Measurements from ENCODE around the gene CACNA1B. TPM values are rescaled to one million over a fixed set of nuclear protein-coding genes. Genes with fewer than 3 reads are reported as not detected.

CACNA1B gene
- total RNA-seq, 1 experiment from 2014 or later, result not detected

DNA sequence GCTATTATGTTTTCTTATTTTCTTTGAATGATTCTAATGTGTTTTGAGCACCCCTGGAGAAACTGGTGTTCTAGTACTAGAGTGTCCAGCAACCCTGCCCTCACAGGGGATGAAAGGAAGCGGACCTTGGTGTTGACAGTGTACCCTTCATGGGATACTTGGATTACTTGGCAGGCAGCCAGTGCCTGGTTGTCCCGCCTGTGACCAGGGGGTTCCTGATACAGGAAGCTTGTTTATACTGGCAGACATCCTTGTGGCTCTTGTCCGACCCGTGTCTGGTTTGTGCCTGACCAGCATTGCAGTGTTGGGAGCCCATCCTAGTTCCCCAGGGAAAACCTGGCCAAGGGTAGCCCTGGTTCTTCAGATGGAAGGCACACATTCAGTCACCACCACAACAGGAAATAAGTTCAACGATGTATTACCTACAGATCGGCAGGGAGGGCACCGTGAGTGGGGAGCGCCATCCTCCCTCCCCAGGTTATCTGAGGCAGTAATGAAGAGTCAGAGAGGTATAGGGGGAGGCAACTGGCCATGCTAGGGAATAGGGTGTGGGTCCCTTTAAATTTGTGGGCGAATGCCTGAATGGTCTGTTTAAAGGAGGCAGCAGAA, 47.3 kb downstream of the CACNA1B start:
- no peaks in the 10 kb centered on the region for H3K9me3 ChIP-seq
- H3K27me3 ChIP-seq, result no peaks in the 10 kb centered on the region
- no peaks in the 10 kb centered on the region for H3K36me3 ChIP-seq
- no peak for DNase-seq
- H3K4me3 ChIP-seq, result no peak overlapping the region

DNA sequence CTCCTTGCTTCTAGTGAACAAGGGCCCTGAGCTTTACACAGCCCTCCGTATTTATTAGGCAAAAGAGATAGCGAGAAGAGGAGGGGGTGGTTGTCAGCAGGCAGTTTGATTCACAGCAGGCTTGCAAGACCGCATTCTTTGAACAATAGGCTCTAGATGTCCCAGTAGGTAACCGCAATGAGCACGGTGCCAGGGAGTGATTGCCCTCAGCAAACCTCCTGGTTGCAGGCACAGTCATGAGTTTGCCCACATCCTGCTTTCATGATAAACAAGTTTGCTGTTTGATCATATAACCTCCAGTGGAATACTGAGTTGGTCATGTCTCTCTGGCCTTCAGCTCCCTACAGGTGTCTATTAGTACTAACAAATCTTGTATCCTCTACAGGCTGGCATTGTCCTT, 66.1 kb downstream of the CACNA1B start:
- peaks cover 10% of the 10 kb centered on the region; the same call in 1 of the 2 replicates for H3K9me3 ChIP-seq
- H3K36me3 ChIP-seq, result no peaks in the 10 kb centered on the region
- H3K27me3 ChIP-seq, result no peaks in the 10 kb centered on the region
- H3K4me3 ChIP-seq, result no peak overlapping the region
- no peak for DNase-seq

DNA sequence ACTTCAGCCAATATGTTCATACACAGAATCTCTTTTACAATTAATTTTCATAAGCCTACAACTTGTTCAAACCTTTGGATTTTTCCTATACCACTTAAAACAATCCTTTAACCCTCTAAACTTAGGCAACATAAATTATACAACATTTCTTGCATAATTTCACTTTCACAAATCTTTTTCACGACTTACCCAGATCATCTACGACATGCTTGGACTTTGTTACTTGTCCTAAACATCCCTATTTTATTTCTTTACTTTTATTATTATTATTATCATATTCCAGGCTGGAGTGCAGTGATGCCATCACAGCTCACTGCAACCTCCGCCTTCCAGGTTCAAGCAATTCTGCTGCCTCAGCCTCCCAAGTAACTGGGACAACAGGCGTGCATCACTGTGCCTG, 68.0 kb downstream of the CACNA1B start:
- Histone ChIP-seq H3K9me3 (peaks cover 10% of the 10 kb centered on the region; the same call in 1 of the 2 replicates), H3K4me3 (no peak overlapping the region), H3K36me3 (no peaks in the 10 kb centered on the region), H3K27me3 (no peaks in the 10 kb centered on the region)
- no peak for DNase-seq

DNA sequence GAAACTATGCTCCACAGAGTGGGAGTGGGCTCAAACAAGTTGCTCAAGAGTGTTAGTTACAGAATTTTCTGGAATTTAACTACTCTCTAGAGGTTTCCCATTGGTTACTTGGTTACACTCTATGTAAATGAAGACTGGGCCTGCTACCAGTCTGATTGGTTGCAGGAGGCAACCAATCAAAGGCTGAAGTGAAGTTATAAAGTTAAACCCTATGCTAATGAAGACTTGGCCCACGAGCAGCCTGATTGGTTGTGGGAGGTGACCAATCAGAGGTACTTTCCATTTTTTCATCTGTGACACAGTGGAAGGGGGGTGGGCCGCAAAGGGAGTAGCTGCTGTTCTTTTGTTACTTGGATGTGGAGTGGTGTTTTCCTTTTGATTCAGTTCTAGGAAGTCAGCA, 69.4 kb downstream of the CACNA1B start:
- H3K9me3 ChIP-seq, result peaks cover 10% of the 10 kb centered on the region; the same call in 1 of the 2 replicates
- H3K36me3 ChIP-seq, result no peaks in the 10 kb centered on the region
- H3K27me3 ChIP-seq, result no peaks in the 10 kb centered on the region
- DNase-seq, result no peak
- no peak overlapping the region for H3K4me3 ChIP-seq

DNA sequence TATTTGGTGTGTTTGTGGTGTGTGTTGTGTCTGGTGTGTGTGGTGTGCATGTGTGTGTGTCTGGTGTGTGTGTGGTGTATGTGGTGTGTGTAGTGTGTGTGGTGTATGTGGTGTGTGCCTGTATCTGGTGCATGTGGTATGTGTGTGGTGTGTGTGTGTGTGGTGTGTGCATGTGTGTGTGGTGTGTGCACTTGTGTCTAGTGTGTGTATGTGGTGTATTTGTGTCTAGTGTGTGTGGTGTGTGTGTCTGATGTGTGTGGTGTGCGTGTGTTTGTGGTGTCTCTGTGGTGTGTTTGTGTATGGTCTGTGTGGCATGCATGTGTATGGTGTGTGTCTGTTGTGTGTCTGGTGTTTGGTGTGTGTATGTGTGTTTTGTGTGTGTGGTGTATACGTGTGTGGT, 71.1 kb downstream of the CACNA1B start:
- H3K27me3 ChIP-seq, result no peaks in the 10 kb centered on the region
- no peak overlapping the region for H3K4me3 ChIP-seq
- no peak for DNase-seq
- no peaks in the 10 kb centered on the region for H3K36me3 ChIP-seq
- H3K9me3 ChIP-seq, result peaks cover 10% of the 10 kb centered on the region; the same call in 1 of the 2 replicates

DNA sequence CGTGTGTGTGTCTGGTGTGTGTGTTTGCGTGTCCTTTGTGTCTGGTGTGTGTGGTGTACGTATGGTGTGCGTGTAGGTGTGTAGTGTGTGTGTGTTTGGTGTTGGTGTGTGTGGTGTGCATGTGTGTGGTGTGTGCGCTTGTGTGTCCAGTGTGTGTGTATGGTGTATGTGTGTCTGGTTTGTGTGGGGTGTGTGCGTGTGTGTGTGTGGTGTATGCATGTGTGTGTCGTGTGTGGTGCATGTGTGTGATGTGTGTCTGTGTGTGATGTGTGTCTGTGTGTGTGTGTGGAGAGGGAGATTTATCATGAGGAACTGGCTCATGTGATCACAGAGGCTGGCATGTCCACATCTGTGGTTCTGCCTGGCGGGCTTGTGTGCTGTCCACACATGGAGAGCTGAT, 71.7 kb downstream of the CACNA1B start:
- Histone ChIP-seq H3K4me3 (no peak overlapping the region), H3K27me3 (no peaks in the 10 kb centered on the region), H3K36me3 (no peaks in the 10 kb centered on the region), H3K9me3 (peaks cover 10% of the 10 kb centered on the region; the same call in 1 of the 2 replicates)
- no peak for DNase-seq

DNA sequence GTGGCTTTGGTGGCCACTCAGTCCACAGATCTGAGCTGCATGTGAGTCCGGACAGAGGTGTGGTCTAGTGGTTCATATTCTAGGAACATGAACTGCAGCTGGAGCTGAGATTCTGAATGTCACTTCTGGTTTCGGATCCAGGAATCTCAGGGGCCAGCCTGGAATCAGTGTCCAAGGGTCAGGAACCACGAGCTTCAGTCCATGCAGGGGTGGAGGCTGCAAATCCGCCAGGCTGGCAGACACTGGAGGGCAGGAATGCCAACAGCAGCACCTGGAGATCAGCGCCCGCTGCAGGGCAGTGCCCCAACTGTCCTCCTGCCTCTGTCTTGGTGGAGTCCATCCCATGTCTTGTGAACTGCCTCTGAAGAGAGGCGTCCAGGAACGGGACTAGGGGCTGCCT, 73.5 kb downstream of the CACNA1B start:
- Histone ChIP-seq H3K4me3 (no peak overlapping the region), H3K9me3 (no peaks in the 10 kb centered on the region), H3K27me3 (no peaks in the 10 kb centered on the region), H3K36me3 (no peaks in the 10 kb centered on the region)
- no peak for DNase-seq

DNA sequence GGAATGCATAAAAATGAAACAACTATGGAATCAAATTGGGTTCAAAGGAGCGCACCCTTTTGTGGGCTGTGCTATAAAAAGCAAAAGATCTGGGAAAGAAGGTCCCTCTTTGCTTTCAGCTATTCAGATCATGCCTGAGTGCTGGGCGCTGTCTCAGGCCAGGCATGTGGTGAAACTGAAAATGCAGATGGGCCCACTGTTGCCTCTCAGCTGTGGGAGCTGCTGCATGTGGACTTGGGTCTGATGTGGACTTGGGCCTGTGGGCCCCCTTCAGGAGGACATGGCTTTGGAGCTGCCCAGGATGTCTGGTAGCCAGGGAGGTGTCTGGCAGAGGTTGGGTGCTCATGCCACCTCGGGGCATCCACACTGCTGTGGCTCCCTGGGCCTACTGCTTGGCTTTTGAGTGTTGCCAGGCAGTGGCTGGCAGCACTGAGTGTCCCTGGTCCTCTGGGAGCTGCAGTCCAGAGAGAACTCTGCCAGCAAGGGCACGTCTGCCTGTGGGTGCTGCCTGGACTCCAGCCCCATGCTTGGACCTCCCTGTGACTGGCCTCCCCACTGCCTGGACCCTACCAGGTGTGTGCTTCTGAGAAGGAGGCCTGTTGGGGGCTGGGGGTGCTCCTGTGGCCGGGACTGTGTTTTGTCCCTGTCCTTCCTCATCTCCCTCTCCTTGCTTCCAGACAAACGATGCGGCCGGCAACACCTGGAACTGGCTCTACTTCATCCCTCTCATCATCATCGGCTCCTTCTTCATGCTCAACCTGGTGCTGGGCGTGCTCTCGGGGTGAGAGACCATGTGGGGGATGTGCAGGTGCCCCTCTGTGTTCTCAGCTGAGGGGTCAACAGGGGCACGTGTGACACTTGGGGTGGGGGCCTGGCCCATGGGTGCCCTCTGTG, 74.3 kb downstream of the CACNA1B start:
- Histone ChIP-seq H3K9me3 (no peaks in the 10 kb centered on the region), H3K27me3 (no peaks in the 10 kb centered on the region), H3K36me3 (no peaks in the 10 kb centered on the region), H3K4me3 (no peak overlapping the region)
- no peak for DNase-seq

DNA sequence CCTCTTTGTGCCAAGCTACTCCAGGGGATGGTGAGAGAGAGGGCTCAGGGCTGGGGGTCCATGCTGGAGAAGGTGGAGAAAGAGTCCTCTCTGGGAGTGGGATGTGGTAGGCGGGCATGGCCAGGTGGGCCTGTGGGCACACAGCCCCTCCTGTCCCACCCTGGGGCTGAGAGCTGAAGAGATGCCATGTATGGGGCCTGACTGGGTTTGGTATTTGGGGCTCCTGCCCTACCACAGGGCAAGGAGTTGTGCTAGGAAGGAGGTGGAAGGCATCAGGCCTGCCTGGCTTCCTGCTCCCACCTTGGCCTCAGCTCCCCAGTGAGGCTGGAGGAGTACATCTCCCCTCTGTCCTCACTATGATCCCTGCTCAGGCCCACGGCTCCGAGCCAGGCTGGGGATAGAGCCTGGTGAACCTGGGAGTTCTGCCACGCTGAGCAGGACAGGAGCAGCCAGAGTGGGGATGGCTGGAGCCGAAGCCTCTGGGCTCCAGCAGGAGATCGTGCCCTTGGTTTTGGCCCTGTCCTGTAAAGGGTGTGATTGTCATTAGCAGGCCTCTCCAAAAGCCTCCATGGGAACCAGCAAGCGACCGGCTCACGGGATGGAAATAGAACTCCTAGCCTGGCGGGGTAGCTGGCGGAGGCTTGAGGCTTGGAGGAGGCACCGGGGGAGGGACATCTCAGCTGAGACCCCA, 75.5 kb downstream of the CACNA1B start:
- H3K4me3 ChIP-seq, result no peak overlapping the region
- H3K27me3 ChIP-seq, result no peaks in the 10 kb centered on the region
- no peak for DNase-seq
- no peaks in the 10 kb centered on the region for H3K36me3 ChIP-seq
- H3K9me3 ChIP-seq, result no peaks in the 10 kb centered on the region

DNA sequence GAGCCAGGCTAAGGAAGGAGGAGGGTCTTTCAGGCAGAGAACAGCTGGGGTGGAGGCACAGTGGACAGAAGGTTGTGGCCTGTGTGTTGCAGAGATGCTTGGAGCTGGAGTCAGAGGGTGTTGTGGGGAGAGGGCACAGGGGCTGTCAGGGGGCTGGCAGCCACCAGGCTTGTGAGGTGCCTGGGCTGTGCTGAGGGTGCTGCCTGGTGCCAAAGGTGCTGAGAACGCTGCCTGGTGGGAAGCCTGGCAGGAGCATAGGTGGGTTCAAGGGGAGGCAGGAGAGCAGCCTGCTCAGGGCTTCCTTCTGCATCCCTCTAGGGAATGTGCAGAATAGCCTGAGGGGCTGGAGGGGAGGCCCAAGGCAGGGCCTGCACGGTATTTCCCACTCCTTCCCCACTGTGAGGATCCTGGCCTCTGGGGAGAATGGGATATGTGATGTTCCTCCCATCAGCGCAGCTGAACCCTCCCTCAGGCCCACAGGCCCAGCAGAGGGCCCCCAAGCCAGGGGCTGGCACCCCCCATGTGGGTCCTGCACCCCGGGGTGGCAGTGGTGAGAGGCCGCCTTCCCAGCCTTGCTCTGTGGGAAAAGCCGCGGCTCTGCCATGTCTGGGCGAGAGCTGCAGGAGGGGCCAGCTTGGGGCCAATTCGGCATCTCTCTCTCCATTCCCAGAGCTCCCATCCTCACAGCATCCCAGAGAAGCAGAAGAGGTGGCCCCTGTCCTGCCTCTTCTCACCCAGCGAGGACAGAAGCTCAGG, 76.3 kb downstream of the CACNA1B start:
- no peak for DNase-seq
- Histone ChIP-seq H3K9me3 (no peaks in the 10 kb centered on the region), H3K4me3 (no peak overlapping the region), H3K27me3 (no peaks in the 10 kb centered on the region), H3K36me3 (no peaks in the 10 kb centered on the region)

DNA sequence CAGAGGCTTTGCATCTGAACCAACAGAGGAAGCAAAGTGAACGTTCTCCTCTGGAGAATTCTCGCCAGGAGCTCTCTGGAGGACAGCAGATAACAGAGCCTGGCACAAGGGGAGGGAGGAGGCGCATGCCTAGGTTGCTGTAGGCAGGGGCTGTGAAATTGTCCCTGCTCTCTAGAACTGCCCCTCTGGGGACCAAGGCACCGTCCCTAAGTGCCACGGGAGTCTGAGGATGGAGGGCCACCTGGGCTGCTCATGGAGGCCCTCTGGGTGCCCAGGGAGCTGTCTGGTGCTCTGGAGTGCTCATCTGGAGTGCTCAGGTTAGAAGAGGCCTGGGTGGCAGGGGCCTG, 77.6 kb downstream of the CACNA1B start:
- H3K4me3 ChIP-seq, result no peak overlapping the region
- H3K9me3 ChIP-seq, result no peaks in the 10 kb centered on the region
- DNase-seq, result no peak
- H3K27me3 ChIP-seq, result no peaks in the 10 kb centered on the region
- H3K36me3 ChIP-seq, result no peaks in the 10 kb centered on the region

DNA sequence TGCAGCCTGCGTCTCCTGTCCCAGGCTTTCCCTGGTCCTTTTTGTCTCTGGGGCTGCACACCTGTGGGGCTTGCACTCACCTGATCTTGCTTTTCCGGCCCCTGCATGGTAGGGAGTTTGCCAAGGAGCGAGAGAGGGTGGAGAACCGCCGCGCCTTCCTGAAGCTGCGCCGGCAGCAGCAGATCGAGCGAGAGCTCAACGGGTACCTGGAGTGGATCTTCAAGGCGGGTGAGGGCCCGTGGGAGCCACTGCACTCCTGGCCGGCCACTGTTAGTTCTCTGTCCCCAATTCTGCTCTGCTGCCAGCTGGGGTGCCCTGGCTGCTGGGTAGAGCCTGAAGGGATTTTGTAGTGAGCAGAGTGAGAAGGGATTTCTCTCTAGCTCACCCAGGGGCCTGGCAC, 78.0 kb downstream of the CACNA1B start:
- Histone ChIP-seq H3K36me3 (no peaks in the 10 kb centered on the region), H3K9me3 (no peaks in the 10 kb centered on the region)
- no peak for DNase-seq

DNA sequence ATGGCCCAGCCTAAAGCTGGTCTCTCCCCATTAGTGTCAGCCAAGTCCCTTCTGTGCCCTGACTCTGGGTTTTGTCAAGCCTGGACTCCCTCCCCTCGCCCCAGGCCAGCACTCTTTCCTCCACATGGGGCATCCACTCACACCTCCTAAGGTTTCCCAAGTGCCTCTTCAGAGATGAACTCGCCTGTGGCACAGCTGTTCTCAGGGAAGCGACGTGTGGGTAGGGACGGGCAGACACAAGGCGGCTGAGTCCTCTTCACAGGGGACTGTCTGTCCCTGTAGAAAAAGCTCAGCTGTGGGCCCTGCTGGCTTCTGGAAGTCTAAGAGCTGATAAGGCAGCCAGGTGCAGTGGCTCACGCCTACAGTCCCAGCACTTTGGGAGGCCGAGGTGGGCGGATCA, 78.5 kb downstream of the CACNA1B start:
- H3K36me3 ChIP-seq, result no peaks in the 10 kb centered on the region
- no peak overlapping the region for H3K4me3 ChIP-seq
- H3K27me3 ChIP-seq, result no peaks in the 10 kb centered on the region
- no peak for DNase-seq
- H3K9me3 ChIP-seq, result no peaks in the 10 kb centered on the region

More for the DNA sequence above, 78.0 kb downstream of the CACNA1B start:
- H3K4me3 ChIP-seq, result no peak overlapping the region
- H3K27me3 ChIP-seq, result no peaks in the 10 kb centered on the region

DNA sequence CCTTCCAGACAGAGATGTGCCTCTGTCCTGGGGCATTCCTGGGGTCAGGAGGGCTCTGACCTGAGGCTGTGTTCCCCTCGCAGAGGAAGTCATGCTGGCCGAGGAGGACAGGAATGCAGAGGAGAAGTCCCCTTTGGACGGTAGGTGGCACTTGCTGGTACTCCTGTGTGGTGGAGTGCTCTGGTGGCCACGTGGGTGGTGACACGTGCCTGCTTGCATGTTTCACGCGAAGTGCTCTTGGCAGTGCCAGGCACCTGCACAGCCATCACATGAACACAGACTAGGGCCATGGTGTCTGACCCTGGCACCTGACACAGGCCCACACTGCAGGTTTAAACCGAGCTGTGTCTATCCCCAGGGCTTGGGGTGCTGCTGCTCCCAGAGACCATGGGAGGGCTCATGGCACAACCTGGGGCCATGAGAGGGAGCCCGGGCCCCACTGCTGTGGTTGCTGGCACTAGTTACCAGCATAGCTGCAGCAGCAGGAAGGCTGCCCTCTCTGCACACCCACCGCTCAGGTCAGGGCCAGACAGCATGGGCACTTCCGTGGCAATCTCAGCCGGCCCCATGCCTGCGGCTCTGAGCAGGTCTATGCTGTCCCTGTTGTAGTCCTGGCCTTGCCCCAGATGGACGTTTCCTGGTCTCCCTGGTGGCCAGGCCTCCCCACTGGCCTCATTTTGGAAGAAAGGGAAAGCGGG, 79.3 kb downstream of the CACNA1B start:
- no peaks in the 10 kb centered on the region for H3K36me3 ChIP-seq

DNA sequence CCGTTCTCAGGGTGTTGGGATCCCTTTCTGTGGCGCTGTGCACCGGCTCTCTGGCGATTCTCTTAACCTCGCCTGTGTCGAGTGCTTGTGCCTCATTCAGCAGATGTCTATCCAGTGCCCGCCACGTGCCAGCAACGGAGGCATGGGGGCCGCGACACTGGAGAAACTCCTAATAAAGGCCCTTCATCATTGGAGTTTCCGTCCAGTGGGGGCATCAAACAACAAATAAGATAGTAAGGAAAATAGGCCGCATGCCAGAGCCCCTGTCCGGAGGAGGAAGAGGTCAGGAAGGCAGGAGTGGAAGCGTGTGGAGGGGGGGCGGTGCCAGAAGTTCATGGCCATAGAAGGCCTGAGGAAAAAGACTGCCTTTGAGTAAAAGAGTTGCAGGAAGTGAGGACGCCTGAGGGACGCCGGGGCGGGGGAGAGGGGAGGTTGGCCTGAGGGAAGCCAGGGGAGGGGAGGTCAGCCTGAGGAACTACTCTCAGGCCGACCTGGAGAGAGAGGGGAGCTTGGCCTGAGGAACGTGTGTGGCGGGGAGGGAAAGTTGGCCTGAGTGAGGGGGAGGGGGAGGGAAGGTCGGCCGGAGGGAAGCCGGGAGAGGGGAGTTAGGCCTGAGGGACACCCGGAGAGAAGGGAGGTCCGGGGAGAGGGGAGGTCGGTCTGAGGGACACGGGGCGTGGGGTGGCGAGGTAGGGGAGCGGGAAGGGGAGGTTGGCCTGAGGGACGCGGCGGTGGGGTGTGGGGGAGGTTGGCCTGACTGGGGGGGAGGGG, 82.2 kb downstream of the CACNA1B start:
- H3K36me3 ChIP-seq, result no peaks in the 10 kb centered on the region
- no peaks in the 10 kb centered on the region for H3K9me3 ChIP-seq
- H3K4me3 ChIP-seq, result no peak overlapping the region
- no peak for DNase-seq
- H3K27me3 ChIP-seq, result no peaks in the 10 kb centered on the region

More for the DNA sequence above, 79.3 kb downstream of the CACNA1B start:
- Histone ChIP-seq H3K9me3 (no peaks in the 10 kb centered on the region), H3K27me3 (no peaks in the 10 kb centered on the region), H3K4me3 (no peak overlapping the region)
- no peak for DNase-seq

DNA sequence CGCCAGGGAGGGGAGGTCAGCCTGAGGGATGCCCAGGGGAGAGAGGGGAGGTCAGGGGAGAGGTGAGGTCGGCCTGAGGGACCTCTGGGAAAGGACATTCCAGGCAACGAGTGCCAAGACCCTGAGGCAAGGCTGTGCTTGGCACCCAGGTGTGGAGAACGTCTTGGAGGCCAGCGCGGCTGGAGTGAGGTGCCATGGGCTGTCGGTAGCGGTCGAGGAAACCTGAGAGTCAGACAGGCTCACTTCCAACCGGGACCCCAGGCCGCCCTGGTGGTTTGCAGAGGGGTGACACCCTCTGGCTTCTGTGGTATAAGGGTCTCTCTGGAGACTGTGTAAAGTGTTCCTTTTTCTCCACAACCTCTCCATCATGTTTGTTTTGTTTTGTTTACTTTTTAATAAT, 82.9 kb downstream of the CACNA1B start:
- H3K9me3 ChIP-seq, result no peaks in the 10 kb centered on the region
- H3K4me3 ChIP-seq, result no peak overlapping the region
- no peaks in the 10 kb centered on the region for H3K36me3 ChIP-seq
- H3K27me3 ChIP-seq, result no peaks in the 10 kb centered on the region
- no peak for DNase-seq
